22Rv1 (cell line): ENCODE results near the gene FGR.

Experiments used
- H3K27ac ChIP-seq: fragments of 450-650 bp; 2 replicates; pipeline ENCODE4 v1.5.1; 2017
- ZFX ChIP-seq: fragments of 450-650 bp; IDR thresholded peaks from 2 replicates; pipeline ENCODE4 v1.6.1; 2017; ENCODE audit warnings: antibody characterized with exemption, borderline replicate concordance
- TF ChIP-seq, protein P1 (sequence below): fragments of 450-650 bp; IDR thresholded peaks from 2 replicates; pipeline ENCODE4 v1.5.1; 2017; ENCODE audit warnings: mild to moderate bottlenecking

The FGR gene

DNA sequence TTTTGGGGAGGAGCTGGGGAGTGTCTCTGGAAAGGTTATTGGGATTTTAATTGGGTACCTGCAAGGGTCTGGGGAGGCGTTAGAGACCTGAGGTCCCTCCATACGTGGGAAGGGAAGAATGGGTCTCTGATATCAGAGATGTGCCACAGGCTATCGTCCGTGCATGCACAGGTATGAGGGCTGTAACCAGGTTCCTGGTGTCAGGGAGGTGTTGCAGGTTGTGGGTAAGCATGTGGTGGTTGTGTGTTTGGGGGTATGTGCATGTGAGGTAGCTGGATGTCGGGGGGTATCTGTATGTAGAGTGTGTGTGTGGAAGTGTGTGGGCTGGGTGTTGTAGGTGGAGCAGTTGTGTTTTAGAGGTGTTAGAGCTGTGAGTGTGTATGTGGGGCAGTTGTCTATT lies 39.4 kb downstream of the FGR start:
- no peak overlapping the region for H3K27ac ChIP-seq
- TF ChIP-seq, protein P1, sequence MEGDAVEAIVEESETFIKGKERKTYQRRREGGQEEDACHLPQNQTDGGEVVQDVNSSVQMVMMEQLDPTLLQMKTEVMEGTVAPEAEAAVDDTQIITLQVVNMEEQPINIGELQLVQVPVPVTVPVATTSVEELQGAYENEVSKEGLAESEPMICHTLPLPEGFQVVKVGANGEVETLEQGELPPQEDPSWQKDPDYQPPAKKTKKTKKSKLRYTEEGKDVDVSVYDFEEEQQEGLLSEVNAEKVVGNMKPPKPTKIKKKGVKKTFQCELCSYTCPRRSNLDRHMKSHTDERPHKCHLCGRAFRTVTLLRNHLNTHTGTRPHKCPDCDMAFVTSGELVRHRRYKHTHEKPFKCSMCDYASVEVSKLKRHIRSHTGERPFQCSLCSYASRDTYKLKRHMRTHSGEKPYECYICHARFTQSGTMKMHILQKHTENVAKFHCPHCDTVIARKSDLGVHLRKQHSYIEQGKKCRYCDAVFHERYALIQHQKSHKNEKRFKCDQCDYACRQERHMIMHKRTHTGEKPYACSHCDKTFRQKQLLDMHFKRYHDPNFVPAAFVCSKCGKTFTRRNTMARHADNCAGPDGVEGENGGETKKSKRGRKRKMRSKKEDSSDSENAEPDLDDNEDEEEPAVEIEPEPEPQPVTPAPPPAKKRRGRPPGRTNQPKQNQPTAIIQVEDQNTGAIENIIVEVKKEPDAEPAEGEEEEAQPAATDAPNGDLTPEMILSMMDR, result no peak
- TF ChIP-seq ZFX, result no peak

DNA sequence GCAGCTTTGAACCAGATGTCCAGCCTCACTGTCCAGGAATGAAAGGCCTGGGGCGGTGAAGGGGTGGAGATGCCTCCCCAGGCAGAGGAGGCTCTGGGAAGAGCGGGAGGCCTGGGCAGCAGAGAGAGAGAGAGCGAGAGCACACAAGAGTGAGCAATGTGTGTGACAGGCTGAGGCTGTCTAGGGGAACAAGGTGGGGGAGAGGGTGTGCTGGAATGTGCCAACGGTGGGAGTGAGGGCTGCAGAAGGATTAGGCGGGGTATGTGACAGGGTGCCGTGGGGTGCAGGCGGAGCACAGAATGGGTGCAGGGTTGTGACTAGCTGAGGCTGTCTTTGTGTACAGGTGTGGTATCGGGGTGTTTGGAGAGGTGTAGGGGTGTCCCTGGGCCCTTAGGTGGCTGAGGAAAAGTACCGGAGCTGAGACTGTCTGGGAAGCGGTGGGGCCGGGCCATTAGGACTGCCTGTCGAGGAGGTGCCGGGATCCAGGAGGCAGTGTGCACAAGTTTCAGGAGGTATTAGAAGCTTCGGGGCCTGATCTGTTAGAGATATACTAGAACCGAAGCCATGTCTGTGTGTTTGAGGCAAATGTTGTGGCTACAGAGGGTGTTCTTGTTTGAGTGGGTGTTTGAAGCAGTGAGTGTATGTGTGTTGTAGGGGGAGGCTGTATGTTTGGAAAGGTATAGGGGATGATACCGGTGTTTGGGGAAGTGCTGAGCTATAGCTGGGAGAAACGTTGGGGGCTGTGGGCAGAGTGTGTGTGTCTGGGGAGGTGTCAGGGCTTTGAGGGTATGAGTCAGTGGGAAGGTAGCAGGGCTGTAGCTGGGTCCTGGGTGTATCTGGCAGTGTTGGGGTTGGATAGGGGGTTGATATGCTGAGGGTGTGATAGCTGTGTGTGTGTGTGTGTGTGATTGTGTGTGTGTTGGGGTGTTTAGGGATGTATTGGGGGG lies 40.1 kb downstream of the FGR start:
- H3K27ac ChIP-seq, result no peak overlapping the region

DNA sequence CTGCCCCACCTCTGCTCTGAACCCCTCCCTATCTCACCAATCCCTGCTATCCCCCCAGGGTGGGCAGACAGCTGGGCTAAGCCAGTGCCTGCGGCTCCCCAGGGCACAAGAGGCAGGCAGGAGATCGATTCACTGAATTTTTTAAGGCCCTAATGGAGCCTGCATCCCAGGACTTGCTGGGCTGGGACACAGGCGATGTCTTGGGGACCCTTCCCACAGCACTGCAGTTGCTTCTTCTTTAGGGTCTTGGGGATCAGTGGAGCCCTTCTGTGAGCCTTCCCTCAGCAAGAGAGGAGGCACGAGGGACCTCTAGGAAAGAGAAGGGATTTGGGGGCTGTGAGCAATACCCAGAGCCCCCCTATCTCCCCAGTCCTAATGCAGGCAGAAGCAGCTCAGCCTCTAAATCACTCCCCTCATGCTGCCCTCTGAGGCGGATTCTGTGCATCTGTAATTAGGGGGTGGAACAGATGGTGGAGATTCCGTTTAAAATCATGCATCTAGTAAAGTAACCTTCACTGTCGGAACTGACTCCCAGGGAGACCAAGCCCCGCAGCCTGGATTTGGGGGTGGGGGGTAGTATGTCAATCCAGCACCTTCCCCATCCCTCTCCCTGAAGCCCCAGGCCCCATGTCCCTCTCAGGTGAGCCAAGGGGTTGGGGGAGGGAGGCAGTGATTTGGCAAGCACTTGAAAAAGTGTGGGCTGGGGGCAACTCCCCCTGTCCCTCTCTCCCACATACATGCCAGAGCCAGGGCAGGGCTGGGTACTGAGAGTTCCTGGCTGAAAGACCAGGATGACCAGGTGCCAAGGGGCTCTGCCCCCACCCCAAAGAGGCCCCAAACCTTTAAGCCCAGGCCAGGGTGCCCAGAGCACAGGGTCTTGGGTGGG lies 41.1 kb downstream of the FGR start:
- no peak for TF ChIP-seq ZFX
- TF ChIP-seq, protein P1, result no peak
- H3K27ac ChIP-seq, result no peak overlapping the region

More for the DNA sequence above, 40.1 kb downstream of the FGR start:
- TF ChIP-seq ZFX, result no peak
- TF ChIP-seq, protein P1, result no peak

DNA sequence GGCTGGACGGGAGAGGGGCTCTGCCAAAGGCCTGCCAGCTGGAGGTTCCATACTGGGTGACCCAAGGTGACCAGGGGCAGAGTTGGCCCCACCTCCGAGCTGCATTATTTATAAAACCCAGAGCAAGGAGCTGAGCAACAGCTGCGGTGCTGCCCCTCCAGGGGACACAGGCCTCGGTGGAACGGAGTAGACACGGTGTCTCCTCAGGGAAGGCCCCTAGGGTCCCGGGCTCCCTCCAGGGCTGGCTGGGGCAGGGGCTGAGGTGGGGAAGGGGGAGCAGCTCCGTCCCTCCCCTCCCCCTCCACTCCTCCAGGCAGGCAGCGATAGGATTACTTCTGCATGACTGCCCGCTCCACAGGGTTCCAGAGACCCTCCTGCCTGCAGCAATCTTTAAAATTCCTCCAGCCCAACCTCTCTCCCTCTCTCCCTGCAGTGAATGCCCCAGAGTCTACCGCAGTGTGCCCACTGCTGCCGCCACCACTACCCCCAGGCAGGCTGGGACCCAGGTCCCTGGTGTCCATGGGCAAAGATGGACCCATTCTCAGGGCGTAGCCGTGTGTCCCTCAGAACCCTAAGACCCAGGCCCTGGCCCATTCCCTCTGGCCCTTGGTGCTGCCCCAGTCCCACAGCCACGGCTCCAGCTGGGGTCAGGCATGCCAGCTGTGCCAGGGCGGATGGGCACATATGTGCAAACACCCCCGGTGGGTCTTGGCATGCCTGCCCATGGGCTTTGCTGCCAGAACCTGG lies 41.9 kb downstream of the FGR start:
- H3K27ac ChIP-seq, result no peak overlapping the region
- TF ChIP-seq ZFX, result no peak
- TF ChIP-seq, protein P1, result no peak

DNA sequence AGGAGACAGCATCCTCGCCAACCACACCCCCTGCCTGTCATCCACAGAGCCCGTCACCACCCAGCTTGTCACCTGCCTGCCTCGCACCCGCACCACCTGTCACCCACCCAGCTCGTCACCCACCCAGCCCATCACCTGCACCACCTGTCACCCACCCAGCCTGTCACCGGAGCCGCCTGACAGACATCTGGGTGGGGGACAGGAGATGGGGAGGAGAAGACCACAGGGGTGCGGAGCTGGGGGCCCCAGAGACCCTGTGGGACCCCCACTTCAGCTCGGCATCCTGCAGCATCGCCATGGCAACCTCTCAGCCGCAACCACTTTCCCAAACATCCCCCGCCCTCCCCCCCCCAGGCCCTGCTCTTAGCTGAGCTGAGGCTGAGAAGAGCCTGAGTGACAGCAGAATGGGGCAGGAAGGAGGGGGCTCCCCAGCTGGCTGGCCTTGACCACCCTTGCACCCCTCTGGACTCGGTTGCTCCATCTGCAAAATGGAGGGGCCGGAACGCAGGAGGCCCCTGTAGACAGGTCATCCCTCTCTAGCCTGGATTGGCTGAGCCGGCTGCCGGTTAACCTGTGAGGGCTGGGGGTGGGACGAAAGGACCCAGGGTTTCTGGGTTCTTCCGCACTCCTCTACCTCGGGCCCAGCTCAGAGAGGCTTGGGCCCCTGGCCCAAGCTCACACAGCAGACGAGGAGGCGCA lies 42.6 kb downstream of the FGR start:
- no peak overlapping the region for H3K27ac ChIP-seq

DNA sequence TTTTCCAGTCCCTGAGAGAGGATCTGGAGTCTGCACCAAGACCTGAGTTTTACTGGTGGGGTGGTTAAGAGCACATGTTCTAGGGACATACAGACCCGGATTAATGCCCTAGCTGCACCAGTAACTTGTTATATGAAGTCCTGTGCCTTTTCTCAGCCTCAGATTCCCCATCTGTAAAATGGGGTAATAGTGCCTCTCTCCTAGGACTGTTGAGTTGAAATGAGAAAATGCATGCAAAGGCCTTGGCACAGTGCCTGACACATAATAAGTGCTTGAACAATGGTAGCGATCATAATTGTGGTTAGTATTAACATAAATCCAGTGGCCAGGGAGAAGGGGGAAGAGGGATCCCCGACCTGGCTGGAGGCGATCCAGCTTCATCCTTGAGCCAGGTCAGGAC lies 43.4 kb downstream of the FGR start:
- H3K27ac ChIP-seq, result no peak overlapping the region
- TF ChIP-seq ZFX, result no peak
- TF ChIP-seq, protein P1, result no peak

More for the DNA sequence above, 42.6 kb downstream of the FGR start:
- no peak for TF ChIP-seq ZFX
- TF ChIP-seq, protein P1, result no peak
